Erythroblast (primary cell): ENCODE results near the gene POLR3GL.

ENCODE experiments used
- GATA1 ChIP-seq: IDR thresholded peaks from 2 replicates; pipeline ENCODE4 v1.6.1; 2011; ENCODE audit warnings: low read depth, mild to moderate bottlenecking, control low read depth, low read length, moderate library complexity
- POLR2A ChIP-seq: IDR thresholded peaks from 2 replicates; pipeline ENCODE4 v1.6.1; 2011; ENCODE audit warnings: mild to moderate bottlenecking, low read length

DNA sequence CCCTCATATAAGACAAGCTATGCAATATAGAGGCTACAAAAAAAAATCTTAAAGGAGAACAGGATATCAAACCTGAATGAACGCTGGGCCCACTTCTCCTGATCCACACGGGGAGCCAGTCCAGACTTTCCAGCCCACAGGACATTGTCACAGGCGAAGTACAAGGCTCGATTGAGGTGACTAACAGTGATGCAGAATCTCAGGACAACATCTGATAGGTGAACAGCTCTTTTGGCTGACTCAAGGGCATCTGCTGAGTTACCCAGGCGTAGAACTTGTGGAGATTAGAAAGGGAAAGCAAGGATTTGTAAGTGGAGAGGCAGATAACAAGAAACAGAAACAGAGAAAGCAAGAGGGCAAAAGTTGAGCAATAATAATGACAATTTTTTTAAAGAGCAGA is 47.7 kb upstream of the POLR3GL start:
- TF ChIP-seq POLR2A (no peak), GATA1 (no peak)
